ENCODE results near the gene CHRM4. TPM values are rescaled to one million over a fixed set of nuclear protein-coding genes. Genes with fewer than 3 reads are reported as not detected.

The CHRM4 gene
- total RNA-seq, 4 donors from 2014 or later: 0.34 TPM; not detected in 3

DNA sequence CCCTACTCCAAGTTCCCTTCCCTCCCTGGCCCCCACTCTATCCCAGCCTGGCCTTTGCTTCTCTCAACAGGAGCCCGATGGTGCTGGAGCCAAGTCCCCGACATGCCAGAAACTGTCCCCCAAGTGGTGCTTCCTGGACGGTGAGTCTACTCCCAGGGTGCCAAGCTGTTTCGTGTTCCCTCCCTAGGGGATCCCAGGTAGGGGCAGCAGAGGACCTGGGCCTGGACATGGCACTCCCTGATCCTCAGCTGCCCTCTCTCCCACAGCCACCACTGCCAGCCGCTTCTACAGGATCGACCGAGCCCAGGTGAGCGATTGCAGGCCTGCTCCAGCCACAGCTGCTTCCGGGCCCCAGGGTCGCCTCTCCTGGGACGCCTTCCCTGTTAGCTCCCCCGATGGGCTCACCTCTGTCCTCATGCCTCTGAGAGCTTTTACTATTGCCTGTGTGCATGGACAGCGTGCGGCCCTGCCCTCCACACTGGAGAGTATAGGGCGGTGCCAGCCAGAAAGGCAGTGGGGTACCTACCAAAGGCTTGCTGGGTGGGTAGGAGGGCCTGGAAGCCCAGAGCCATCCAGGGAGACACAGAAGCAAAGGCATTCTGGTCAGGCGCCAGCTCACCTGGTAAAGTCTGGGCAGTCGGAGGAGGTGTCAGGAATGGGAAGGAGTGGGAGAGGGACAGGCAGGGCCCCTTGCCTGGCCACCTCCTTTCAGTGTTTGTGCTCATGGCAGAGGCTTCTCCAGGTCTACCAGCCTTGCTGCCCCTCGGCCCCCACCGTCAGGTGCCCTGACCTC lies 15.1 kb downstream of the CHRM4 start:
- TF ChIP-seq CTCF (IDR thresholded peaks at IDR 0.05; ENCODE audit: low read depth): no peak

GRCh38 chr11:46375392-46376101 lies 16.0 kb downstream of the CHRM4 start:
- TF ChIP-seq CTCF (IDR thresholded peaks at IDR 0.05; ENCODE audit: low read depth): no peak

- TF ChIP-seq CTCF (IDR thresholded peaks at IDR 0.05; ENCODE audit: low read depth): no peak
Measured at GRCh38 chr11:46374815-46375214, 16.8 kb downstream of the CHRM4 start.

- TF ChIP-seq CTCF (IDR thresholded peaks at IDR 0.05; ENCODE audit: low read depth): no peak
Measured at GRCh38 chr11:46373787-46374740, 17.5 kb downstream of the CHRM4 start.

GRCh38 chr11:46372086-46372485 lies 19.5 kb downstream of the CHRM4 start:
- TF ChIP-seq CTCF (IDR thresholded peaks at IDR 0.05; ENCODE audit: low read depth): no peak

GRCh38 chr11:46370253-46370652 lies 21.3 kb downstream of the CHRM4 start:
- TF ChIP-seq CTCF (IDR thresholded peaks at IDR 0.05; ENCODE audit: low read depth): no peak
